Occipital lobe (tissue), 2 donors: ENCODE data around the gene MUC5AC. TPM values are rescaled to one million over a fixed set of nuclear protein-coding genes. Genes with fewer than 3 reads are reported as not detected.
"Not testable (repeated sequence)": the region's sequence is repeated elsewhere in the genome, so short reads cannot be mapped to it uniquely, and the experiment has no call there.

Source experiments
- DNase-seq: peaks from one replicate; lab custom pipeline; 2025; lab: John Stamatoyannopoulos, UW
- total RNA-seq: library from RNA; depleted of rRNA; stranded (reverse); fragments of >200 nt; gene quantifications from one replicate; pipeline ENCODE4 v1.2.3, GENCODE V29; 2014

The MUC5AC gene
- total RNA-seq, result not detected

GRCh38 chr11:1157645-1158591 is at the start of gene MUC5AC:
Gene MUC5AC, plus strand, starts transcription at chr11:1157953. Its CDS starts 47 bp downstream, at chr11:1158000.
- no peak for DNase-seq

- DNase-seq, result no peak
These were observed 49.4 kb upstream of the MUC5AC start for GRCh38 chr11:1108246-1108900.

GRCh38 chr11:1109101-1109917 is 48.4 kb upstream of the MUC5AC start:
- no peak for DNase-seq

- no peak for DNase-seq
These were observed 47.6 kb upstream of the MUC5AC start for GRCh38 chr11:1109918-1110705.

GRCh38 chr11:1111545-1112212 is 46.1 kb upstream of the MUC5AC start:
- no peak for DNase-seq

- no peak for DNase-seq
These were observed 45.2 kb upstream of the MUC5AC start for GRCh38 chr11:1112351-1113191.

GRCh38 chr11:1113405-1114201 is 44.1 kb upstream of the MUC5AC start:
- DNase-seq, result no peak

GRCh38 chr11:1115292-1115691 is 42.5 kb upstream of the MUC5AC start:
- not testable (repeated sequence) for DNase-seq

- DNase-seq, result no peak
These were observed 41.6 kb upstream of the MUC5AC start for GRCh38 chr11:1116104-1116503.

GRCh38 chr11:1116666-1117390 is 40.9 kb upstream of the MUC5AC start:
- DNase-seq, result no peak

GRCh38 chr11:1117992-1118391 is 39.8 kb upstream of the MUC5AC start:
- DNase-seq, result no peak

- no peak for DNase-seq
These were observed 38.8 kb upstream of the MUC5AC start for GRCh38 chr11:1118755-1119603.

GRCh38 chr11:1119604-1120146 is 38.1 kb upstream of the MUC5AC start:
- no peak for DNase-seq

- no peak for DNase-seq
These were observed 37.0 kb upstream of the MUC5AC start for GRCh38 chr11:1120532-1121330.

- DNase-seq, result no peak
These were observed 36.4 kb upstream of the MUC5AC start for GRCh38 chr11:1121331-1121812.
